WTC11 (cell line): ENCODE measurements around the gene TFB2M.
"Not testable (repeated sequence)": the region's sequence is repeated elsewhere in the genome, so short reads cannot be mapped to it uniquely, and the experiment has no call there.

Experiments
- CREB1 ChIP-seq: sonication (generic); formaldehyde crosslinking; IDR thresholded peaks from 2 replicates; pipeline ENCODE4 v1.8.0; 2023; ENCODE audit warnings: mild to moderate bottlenecking, missing genetic modification reagents
- FOXJ3 ChIP-seq: sonication (generic); formaldehyde crosslinking; IDR thresholded peaks from 2 replicates; pipeline ENCODE4 v1.9.0; 2021; ENCODE audit warnings: missing genetic modification reagents, mild to moderate bottlenecking, borderline replicate concordance
- SMAD3 ChIP-seq: sonication (generic); formaldehyde crosslinking; IDR thresholded peaks from 2 replicates; pipeline ENCODE4 v1.8.0; 2022; ENCODE audit warnings: missing genetic modification reagents, mild to moderate bottlenecking, borderline replicate concordance
- TCF7 ChIP-seq: sonication (generic); formaldehyde crosslinking; IDR thresholded peaks from 2 replicates; pipeline ENCODE4 v1.8.0; 2022; ENCODE audit warnings: mild to moderate bottlenecking, low read depth, missing genetic modification reagents, moderate library complexity
- TF ChIP-seq, protein P1 (sequence below): fragments of 200-600 bp; IDR thresholded peaks from 2 replicates; pipeline ENCODE4 v1.8.0; 2022; ENCODE audit warnings: antibody characterized with exemption
- TF ChIP-seq, protein P2 (sequence below): sonication (generic); formaldehyde crosslinking; IDR thresholded peaks from 2 replicates; pipeline ENCODE4 v1.8.1; 2022; ENCODE audit warnings: missing genetic modification reagents, borderline replicate concordance
- TF ChIP-seq, protein P3 (sequence below): sonication (generic); formaldehyde crosslinking; IDR thresholded peaks from 2 replicates; pipeline ENCODE4 v1.8.1; 2023; ENCODE audit warnings: mild to moderate bottlenecking, missing genetic modification reagents, moderate library complexity

DNA sequence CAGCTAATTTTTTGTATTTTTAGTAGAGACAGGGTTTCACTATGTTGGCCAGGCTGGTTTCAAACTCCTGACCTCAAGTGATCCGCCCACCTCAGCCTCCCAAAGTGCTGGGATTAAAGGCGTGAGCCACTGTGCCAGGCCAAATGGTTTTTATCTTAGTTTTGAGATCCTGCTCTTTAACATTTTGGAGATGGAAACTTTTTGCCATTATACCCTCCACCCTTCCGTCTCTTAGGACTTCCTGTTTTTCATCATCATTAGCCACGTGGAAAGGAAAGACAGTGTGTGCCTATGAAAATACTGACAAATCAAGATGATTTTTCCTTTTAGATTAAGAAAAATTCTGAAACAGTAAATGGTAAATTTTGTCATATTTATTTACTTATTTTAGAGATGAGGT, 5.2 kb upstream of the TFB2M start:
- not testable (repeated sequence) for TF ChIP-seq FOXJ3; CREB1 (CRISPR knock-in tag); TCF7; SMAD3 (CRISPR knock-in tag)
- TF ChIP-seq, protein P1, sequence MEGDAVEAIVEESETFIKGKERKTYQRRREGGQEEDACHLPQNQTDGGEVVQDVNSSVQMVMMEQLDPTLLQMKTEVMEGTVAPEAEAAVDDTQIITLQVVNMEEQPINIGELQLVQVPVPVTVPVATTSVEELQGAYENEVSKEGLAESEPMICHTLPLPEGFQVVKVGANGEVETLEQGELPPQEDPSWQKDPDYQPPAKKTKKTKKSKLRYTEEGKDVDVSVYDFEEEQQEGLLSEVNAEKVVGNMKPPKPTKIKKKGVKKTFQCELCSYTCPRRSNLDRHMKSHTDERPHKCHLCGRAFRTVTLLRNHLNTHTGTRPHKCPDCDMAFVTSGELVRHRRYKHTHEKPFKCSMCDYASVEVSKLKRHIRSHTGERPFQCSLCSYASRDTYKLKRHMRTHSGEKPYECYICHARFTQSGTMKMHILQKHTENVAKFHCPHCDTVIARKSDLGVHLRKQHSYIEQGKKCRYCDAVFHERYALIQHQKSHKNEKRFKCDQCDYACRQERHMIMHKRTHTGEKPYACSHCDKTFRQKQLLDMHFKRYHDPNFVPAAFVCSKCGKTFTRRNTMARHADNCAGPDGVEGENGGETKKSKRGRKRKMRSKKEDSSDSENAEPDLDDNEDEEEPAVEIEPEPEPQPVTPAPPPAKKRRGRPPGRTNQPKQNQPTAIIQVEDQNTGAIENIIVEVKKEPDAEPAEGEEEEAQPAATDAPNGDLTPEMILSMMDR, result not testable (repeated sequence)
- TF ChIP-seq, protein P2, sequence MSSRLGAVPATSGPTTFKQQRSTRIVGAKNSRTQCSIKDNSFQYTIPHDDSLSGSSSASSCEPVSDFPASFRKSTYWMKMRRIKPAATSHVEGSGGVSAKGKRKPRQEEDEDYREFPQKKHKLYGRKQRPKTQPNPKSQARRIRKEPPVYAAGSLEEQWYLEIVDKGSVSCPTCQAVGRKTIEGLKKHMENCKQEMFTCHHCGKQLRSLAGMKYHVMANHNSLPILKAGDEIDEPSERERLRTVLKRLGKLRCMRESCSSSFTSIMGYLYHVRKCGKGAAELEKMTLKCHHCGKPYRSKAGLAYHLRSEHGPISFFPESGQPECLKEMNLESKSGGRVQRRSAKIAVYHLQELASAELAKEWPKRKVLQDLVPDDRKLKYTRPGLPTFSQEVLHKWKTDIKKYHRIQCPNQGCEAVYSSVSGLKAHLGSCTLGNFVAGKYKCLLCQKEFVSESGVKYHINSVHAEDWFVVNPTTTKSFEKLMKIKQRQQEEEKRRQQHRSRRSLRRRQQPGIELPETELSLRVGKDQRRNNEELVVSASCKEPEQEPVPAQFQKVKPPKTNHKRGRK (CRISPR knock-in tag), result not testable (repeated sequence)
- TF ChIP-seq, protein P3, sequence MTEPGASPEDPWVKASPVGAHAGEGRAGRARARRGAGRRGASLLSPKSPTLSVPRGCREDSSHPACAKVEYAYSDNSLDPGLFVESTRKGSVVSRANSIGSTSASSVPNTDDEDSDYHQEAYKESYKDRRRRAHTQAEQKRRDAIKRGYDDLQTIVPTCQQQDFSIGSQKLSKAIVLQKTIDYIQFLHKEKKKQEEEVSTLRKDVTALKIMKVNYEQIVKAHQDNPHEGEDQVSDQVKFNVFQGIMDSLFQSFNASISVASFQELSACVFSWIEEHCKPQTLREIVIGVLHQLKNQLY (CRISPR knock-in tag), result not testable (repeated sequence)
